Prostate gland (tissue), 2 donors: Measurements from ENCODE around the gene ANTXR1. TPM values are rescaled to one million over a fixed set of nuclear protein-coding genes. Genes with fewer than 3 reads are reported as not detected.
"Not testable (repeated sequence)": the region's sequence is repeated elsewhere in the genome, so short reads cannot be mapped to it uniquely, and the experiment has no call there.

Source experiments
- DNase-seq: peaks from one replicate; pipeline ENCODE4 v3.0.0-alpha.2; 2019; ENCODE audit warnings: low spot score
- H3K27ac ChIP-seq, 2 donors: fragments of 200-600 bp; sonication (generic); 2 replicates each; pipeline ENCODE4 v1.5.1; 2017 to 2019
- H3K27me3 ChIP-seq: fragments of 200-600 bp; sonication (generic); replicated peaks from 2 replicates; pipeline ENCODE4 v1.5.1; 2019; ENCODE audit not compliant: insufficient read depth
- H3K36me3 ChIP-seq, 2 donors: fragments of 200-600 bp; sonication (generic); 1 replicate in 1 of 2; 2 replicates in 1 of 2; pipeline versions ENCODE4 v1.5.1 to v1.8.1; 2017 to 2019
- H3K4me1 ChIP-seq: fragments of 200-600 bp; sonication (generic); replicated peaks from 2 replicates; pipeline ENCODE4 v1.5.1; 2019
- H3K4me3 ChIP-seq, 2 donors: fragments of 200-600 bp; sonication (generic); 2 replicates each; pipeline ENCODE4 v1.5.1; 2017 to 2019
- H3K9me3 ChIP-seq: fragments of 200-600 bp; sonication (generic); 2 replicates; pipeline ENCODE4 v1.5.1; 2017
- CTCF ChIP-seq, 4 experiments: fragments of 200-600 bp in 2 of 4; fragments of 450-650 bp in 2 of 4; sonication (generic) in 2 of 4; IDR thresholded peaks; 1 replicate in 3 of 4; 2 replicates in 1 of 4; pipeline ENCODE4 v1.5.1; 2016 to 2019; ENCODE audit warnings: antibody characterized with exemption in 4 of 4, mild to moderate bottlenecking in 2 of 4, moderate library complexity in 2 of 4
- POLR2A ChIP-seq: fragments of 450-650 bp; IDR thresholded peaks from one replicate; pipeline ENCODE4 v1.6.1; 2016; ENCODE audit warnings: antibody characterized with exemption, mild to moderate bottlenecking
- POLR2AphosphoS5 ChIP-seq: sonication (generic); formaldehyde crosslinking; IDR thresholded peaks from one replicate; pipeline ENCODE4 v1.6.1; 2017; ENCODE audit warnings: antibody characterized with exemption
- WGBS: methylation state at CpG from one replicate; pipeline ENCODE4 v1.1.5; 2018; 5-methylcytosine and 5-hydroxymethylcytosine counted together
- intact Hi-C: fragments of 100-400 bp; cut with DNase I; formaldehyde crosslinking; loops from one replicate; pipeline ENCODE4 v1.14.2; 2022
- total RNA-seq, 2 donors: library from RNA; depleted of rRNA; stranded (reverse); fragments of >200 nt; gene quantifications; one replicate each; pipeline ENCODE4 v1.1.0, GENCODE V29; 2016

Gene ANTXR1
- total RNA-seq, 2 donors from 2014 or later = 25.8 to 48.7 TPM

GRCh38 chr2:69231612-69232277 is 218.8 kb downstream of the ANTXR1 start:
- Histone ChIP-seq H3K27me3 (no peaks in the 10 kb centered on the region), H3K4me1 (peaks cover 3% of the 10 kb centered on the region), H3K4me3 (no peak overlapping the region), H3K9me3 (no peaks in the 10 kb centered on the region), H3K36me3 (no peaks in the 10 kb centered on the region), H3K27ac (no peak overlapping the region)
- DNase-seq = no peak
- intact Hi-C loops = no loop called here
- TF ChIP-seq CTCF (IDR thresholded peaks at IDR 0.05) (no peak), POLR2A (no peak), POLR2AphosphoS5 (no peak)
- WGBS = 62% methylated on average over 6 of the region's 6 CpGs

- intact Hi-C loops, H3K27me3 ChIP-seq: not testable (repeated sequence)
- 87% methylated on average over 4 of the region's 4 CpGs for WGBS
Observed at GRCh38 chr2:69235835-69236234, 222.9 kb downstream of the ANTXR1 start.

GRCh38 chr2:69237070-69237670 is 224.2 kb downstream of the ANTXR1 start:
- Histone ChIP-seq H3K36me3 (no peaks in the 10 kb centered on the region), H3K4me1 (peaks cover 11% of the 10 kb centered on the region), H3K9me3 (no peaks in the 10 kb centered on the region), H3K27me3 (no peaks in the 10 kb centered on the region), H3K27ac (no peak overlapping the region), H3K4me3 (no peak overlapping the region)
- no peak for DNase-seq
- WGBS = 36% methylated on average over 6 of the region's 6 CpGs
- intact Hi-C loops = no loop called here
- no peak for TF ChIP-seq CTCF (IDR thresholded peaks at IDR 0.05)
- TF ChIP-seq POLR2AphosphoS5 = peak; percentile 64

More at GRCh38 chr2:69235835-69236234, 222.9 kb downstream of the ANTXR1 start:
- not testable (repeated sequence) for H3K27ac ChIP-seq, H3K9me3 ChIP-seq, H3K36me3 ChIP-seq, H3K4me3 ChIP-seq, DNase-seq
- H3K4me1 ChIP-seq = peaks cover 11% of the 10 kb centered on the region

- H3K4me1 ChIP-seq = peaks cover 11% of the 10 kb centered on the region
- H3K36me3 ChIP-seq = no peaks in the 10 kb centered on the region
- H3K27ac ChIP-seq = no peak overlapping the region
- DNase-seq = no peak
- no peaks in the 10 kb centered on the region for H3K27me3 ChIP-seq
- no peak for TF ChIP-seq POLR2AphosphoS5
- intact Hi-C loops = no loop called here
- H3K4me3 ChIP-seq = no peak overlapping the region
- WGBS = 68% methylated on average over 6 of the region's 6 CpGs
- H3K9me3 ChIP-seq = no peaks in the 10 kb centered on the region
Observed at GRCh38 chr2:69238449-69239031, 225.6 kb downstream of the ANTXR1 start.

- Histone ChIP-seq H3K4me3 (no peak overlapping the region), H3K27ac (no peak overlapping the region), H3K36me3 (no peaks in the 10 kb centered on the region), H3K9me3 (no peaks in the 10 kb centered on the region), H3K27me3 (no peaks in the 10 kb centered on the region), H3K4me1 (peaks cover 11% of the 10 kb centered on the region)
- TF ChIP-seq POLR2AphosphoS5 = no peak
- TF ChIP-seq POLR2A = no peak
- TF ChIP-seq CTCF (IDR thresholded peaks at IDR 0.05) = no peak
- intact Hi-C loops = loop anchor here (5.0 kb wide), 1 partner anchor 66 kb away; no protein-coding TSS in a partner anchor
- DNase-seq = no peak
- WGBS = 57% methylated on average over 7 of the region's 7 CpGs
Observed at GRCh38 chr2:69241093-69241492, 228.1 kb downstream of the ANTXR1 start.
